ENCODE data around the gene KCNMB1.

DNA sequence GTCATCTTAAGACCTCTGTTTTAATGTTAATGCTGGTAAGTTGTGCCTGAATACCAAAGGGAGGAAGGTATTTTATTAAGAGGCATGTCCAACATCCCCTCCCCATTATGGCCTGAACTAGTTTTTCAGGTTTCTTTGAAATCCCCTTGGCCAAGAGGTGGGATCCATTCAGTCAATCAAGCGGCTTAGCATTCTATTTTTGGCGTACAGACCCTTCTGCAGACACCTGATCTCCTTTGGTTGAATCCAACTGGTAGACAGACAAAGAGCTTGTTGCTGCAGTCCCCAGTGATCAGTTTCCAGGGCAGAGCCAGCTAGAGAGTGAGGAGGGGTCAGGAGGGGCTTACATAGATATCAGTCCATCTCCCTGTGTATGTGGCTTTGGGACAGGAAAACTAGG lies 7.9 kb upstream of the KCNMB1 start:
- no peak for TF ChIP-seq POLR2A (IDR thresholded peaks at IDR 0.05)
- no peak for TF ChIP-seq EP300 (IDR thresholded peaks at IDR 0.05)
